Fibroblast of gingiva (primary cell): ENCODE data around the gene RASL11A.
A peak's percentile ranks its signal among the peaks of the same experiment; 100 is the strongest.
"Not testable (repeated sequence)": the region's sequence is repeated elsewhere in the genome, so short reads cannot be mapped to it uniquely, and the experiment has no call there.

Source experiments
- DNase-seq: peaks from one replicate; pipeline ENCODE4 v3.0.0-alpha.2; 2011; ENCODE audit warnings: low read depth

The RASL11A gene

DNA sequence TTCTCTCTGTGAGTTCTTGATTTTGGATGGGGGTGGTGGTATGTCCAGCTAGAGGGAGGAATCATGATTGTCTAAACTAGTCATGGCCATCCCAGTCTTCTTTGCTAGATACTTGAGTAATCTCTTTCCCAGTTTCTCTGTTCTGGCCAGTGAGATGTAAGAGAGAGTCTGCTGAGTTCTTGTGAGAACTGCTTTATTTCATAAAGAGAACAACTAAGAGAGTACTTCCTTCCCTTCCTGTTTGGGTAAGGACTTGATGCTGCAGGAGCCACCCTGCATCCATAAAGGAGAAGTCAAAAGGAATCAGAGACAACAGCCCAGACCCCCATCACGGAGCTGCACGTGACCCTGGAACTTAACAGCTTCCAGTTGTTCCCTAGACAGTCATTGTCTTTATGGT lies 3.0 kb upstream of the RASL11A start:
- no peak for DNase-seq

DNA sequence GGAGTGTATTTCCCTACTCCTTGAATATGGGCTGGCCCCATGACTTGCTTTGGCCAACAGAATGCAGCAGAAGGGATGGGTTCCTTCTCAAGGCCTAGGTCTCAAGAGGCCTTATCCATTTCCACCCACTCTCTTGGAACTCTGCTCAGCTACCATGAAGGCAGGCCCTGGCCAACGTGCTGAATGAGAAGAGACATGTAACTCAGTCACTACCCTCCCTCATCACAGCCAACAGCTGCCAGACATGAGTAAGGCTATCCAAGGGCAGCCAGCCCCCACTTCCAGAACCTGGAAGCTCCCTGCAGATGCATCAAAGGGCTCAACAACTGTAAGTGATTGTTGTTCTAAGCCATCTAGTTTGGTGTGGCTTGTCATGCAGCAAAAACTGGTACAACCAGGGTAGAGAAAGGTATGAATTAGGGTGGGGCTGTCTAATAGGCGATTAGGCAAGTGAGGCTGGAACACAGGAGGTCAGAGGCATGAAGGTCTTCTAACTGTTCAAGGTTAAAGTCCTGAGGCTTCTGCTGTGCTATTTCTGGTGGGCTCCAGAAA lies 1.4 kb upstream of the RASL11A start:
- no peak for DNase-seq

DNA sequence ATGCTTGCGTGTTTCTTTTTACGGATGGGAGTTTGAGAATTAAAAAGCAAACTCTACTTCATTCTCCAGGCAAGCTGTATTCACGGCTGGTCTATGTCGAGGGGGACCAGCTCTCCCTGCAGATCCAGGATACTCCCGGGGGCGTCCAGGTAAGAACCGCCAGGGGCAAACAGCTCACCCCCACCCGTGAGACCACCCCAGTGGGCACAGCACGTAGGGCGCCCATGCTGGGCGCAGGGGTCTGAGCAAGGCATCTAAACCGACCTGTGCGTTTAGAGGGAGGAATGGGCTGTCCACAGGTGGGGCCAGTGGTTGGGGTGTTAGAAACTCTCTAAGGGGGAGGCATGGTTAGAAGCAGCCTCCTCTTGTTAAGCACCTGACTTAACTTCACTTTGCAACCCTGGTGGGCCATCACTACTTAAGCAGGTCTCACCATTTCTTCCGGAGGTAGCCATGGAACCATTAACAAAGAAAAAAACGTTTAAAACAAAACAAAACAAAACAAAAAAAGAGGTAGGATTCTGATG lies 1.0 kb downstream of the RASL11A start:
- no peak for DNase-seq

DNA sequence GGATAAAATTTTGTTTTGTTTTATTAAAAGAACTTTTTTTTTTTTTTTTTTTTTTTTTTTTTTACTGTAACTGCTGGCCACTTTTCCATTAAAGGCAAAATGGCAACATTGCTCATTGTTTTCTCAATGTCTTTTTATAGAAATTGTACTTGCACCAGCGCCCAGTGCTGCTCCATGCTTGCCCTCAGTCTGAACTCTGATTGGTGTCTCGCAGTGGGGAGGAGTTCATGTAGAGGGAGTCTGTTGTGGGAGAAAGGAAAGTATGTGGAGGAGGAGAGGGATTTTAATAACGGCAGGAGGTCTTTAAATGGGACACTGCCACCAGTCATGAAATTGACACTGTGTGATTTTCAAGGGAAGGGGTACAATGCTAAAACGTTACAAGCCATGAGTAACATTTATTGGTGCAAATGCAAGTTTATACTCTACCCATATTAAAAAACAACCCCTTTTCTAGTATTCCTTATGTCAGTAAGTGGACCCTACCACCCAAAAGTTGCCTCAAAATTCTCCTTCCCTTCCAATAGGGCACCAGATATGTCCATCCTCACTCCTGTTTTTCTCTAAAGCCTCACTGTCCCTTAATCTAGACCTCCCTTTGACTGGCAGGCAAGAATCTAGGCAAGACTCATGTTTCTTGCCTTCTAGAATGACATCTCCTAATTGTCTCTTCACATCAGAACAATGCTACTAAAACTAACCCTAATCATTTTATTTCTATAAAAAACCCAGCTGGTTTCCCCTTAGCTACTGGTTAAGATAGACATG lies 3.2 kb downstream of the RASL11A start:
- DNase-seq = peak; percentile 52

DNA sequence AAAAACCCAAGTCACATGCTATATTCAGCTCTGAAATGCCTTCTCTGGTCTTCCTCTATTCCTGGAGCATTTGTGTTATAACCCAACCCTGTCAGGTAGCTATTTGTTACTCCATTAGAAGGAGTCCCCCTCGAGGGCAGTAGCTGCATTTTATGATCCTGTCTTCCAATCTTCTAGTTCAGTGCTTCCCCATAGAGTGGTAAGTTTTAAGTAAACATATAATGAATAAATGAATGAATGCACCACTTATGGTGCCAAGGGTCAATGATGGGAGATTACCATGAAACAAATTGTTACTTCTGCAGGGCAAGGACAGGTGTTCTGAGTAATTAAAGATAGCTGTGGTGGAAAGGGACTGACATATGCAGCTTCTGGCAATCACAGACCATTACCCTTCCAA lies 4.0 kb downstream of the RASL11A start:
- DNase-seq = no peak

DNA sequence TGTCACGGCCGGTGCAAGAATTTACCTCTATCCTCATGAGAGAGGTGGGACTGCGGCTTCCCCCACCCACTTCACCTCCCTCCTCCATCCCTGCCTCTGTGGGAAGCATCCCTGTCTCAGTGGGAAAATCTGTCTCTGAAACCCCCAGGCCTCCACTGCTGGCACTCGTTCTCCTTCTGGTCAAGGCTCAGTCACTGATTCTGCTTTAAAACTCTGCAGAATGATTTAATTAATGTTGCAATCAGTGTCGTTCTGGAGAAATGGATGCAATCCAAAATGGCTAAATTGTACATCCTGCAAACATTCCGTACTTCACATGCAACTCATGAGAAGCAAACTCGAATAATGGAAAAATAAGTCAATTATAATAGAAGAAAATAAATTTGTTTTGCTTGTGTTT lies 5.6 kb downstream of the RASL11A start:
- DNase-seq = peak; percentile 87

DNA sequence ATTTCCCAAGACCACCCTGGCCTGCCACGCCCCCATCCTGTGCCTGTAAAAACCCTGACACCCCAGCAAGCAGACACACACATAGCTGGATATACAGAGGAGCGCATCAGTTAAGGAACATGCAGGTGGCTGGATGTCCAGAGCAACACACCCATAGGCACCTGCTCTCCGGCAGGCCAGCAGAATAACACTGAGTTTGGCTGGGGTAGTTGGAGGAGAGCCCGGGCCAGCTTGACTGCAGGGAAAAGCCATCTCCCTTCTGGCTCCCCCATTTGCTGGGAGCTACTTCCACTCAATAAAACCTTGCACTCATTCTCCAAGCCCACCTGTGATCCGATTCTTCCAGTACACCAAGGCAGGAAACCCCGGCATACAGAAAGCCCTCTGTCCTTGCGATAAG lies 8.9 kb downstream of the RASL11A start:
- DNase-seq = no peak

DNA sequence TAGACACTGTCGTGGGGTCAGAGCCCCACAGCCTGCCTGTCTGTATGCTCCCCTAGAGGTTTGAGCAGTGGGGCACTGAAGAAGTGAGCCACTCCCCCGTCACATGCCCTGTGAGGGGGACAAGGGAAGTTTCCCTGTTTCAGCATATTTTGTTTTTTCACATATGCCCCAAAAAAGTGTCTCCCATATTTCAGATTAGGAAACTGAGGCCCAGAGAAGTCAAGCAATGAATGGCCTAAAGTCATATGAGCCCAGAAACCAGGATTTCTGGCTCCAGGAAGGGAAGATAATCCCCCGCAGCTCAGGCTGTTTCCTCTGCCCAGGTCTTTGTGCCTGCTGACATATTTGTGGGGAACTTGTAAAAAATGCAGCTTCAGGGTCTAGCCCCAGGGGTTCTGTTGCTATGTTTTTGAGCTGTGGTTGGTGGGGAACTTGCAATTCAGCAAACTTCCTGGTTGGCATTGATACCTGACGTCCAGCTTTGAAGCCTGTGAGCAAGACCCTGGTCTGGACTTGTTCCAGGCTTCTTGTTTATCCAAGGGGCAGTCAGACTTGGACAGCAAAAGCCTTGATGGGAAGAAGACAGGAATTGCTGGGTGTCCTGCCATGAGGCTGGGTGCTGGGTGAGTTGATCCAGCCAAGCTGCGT lies 9.5 kb downstream of the RASL11A start:
- no peak for DNase-seq

DNA sequence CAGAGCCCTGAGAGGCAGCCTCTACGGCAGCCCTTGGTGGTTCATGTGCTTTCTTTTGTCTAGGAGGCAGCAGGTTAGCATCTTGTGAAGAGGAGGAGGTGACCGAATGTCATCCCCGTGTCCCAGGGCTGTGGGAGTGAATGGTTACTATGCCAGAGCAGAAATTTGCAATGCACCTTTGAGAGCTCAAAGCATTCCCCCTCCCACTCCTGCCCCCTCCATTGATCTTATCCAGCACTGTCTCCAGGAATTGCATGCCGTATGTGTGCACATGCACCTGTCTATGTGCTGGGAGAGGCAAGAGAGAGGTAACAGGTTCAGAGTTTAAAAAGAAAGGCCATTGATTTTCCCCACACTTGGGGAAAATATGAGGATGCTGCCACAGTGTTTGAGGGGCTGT lies 10.2 kb downstream of the RASL11A start:
- DNase-seq = no peak

DNA sequence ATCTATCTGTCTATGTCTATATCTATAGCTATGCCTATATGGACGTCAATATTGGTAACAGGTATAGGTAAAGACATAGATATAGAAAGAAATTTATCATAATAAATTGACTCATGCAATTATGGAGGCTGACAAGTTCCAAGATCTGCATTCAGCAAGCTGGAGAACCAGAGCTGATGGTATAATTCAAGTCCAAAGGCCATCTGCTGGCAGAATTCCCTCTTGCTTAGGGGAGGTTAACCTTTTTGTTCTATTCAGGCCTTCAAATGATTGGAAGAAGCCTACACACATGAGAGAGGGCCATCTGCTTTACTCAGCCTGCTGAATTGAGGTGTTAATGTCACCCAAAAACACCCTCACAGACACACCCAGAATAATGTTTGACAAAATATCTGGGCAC lies 10.8 kb downstream of the RASL11A start:
- no peak for DNase-seq

DNA sequence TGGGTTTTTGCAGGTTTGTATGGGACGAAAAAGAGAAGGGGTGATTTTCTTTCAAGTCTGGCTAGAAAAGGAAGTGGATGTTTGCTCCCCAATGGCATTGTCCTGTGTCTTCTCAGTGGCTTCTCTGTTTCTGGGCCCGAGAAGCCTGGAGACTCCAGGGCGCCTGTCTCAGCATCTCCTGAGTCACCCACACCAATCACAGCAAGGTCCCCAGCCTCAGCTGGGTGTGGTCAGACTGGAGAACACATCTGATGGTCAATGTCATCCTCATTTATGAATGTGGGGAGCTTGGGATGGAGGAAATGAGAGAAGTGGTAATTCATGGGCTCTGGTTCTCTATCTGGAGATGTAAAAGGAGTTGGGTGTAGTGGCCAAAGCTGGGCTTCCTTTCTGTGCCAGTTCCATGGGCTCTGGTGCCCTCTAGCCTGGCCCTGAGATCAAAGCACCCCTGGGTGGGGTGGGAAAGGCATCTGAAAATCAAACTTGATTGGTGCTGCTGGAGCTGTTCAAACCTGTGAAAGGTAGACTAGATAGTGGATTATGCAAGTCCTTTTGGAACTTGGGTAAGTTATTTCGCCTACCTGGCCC lies 13.4 kb downstream of the RASL11A start:
- peak; percentile 50 for DNase-seq

DNA sequence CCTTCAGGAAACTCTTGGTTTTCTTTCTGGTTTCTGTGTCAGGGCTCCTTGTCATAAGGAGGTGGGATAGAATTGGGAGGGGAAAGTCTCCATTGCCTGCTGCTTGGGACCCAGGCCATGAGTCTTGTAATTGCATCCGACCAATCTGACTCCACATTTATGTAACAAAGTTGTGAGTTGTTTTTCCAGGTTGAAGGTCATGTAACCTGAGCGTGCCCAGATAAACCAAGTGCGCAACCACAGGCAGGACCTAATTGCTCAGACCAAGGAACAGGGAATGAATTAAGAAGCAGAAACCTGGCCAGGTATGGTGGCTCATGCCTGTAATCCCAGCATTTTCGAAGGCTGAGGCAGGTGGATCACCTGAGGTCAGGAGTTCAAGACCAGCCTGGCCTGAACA lies 17.8 kb downstream of the RASL11A start:
- no peak for DNase-seq

DNA sequence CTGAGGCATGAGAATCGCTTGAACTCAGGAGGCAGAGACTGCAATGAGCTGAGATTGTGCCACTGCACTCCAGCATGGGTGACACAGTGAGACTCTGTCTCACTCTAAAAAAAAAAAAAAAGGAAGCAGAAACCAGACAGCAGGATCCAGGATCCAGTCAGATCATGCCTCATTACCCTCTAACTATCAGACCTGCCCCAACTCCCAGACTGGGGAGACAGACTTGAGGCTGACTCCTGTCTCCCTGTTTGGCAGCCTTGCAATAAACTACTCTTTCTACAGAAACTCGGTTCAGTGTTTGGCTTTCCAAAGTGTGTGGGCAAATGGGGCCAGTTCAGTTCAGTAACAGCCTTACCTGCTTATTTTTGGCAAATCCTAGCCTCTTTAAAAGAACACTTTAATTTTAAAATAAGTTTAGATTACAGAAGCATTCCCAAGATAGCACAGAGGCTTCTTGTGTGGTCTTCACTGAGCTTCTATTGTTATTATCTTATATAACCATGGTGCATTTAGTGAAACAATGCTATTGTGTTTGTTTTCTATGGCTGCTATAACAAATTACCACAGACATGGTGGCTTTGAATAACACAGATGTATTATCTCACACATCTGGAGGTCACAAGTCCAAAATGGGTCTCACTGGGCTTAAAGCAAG lies 18.5 kb downstream of the RASL11A start:
- no peak for DNase-seq

DNA sequence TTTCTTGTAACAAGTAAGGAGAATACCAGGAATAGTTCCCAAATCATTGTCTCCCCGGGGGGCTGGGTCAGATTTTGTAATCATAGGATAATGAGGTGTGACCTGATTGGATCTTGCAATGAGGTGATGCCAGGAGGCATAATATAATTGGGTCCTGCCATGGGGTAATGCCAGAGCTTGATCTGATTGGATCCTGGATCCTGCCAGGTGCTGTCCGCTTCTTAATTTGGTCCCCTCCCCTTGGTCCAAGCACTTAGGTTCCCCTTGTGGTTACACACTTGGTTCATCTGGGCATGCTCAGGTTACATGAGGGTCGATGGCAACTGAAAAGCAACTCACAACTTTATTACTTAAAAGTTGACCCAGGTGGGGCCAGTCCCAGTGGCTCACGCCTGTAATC lies 20.1 kb downstream of the RASL11A start:
- DNase-seq = no peak

DNA sequence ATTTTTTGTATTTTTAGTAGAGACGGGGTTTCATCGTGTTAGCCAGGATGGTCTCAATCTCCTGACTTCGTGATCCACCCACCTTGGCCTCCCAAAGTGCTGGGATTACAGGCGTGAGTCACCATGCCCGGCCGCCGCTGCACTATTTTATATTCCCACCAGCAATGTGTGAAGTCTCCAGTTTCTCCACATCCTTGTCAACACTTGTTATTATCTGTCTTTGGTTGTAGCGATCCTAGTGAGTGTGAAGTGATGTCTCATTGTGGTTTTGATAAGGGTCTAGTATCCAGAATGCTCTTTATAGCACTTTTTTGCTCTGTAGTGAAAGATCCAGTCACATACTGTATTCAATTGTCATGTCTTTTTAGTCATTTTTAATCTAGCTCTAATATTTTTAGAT lies 21.3 kb downstream of the RASL11A start:
- not testable (repeated sequence) for DNase-seq

DNA sequence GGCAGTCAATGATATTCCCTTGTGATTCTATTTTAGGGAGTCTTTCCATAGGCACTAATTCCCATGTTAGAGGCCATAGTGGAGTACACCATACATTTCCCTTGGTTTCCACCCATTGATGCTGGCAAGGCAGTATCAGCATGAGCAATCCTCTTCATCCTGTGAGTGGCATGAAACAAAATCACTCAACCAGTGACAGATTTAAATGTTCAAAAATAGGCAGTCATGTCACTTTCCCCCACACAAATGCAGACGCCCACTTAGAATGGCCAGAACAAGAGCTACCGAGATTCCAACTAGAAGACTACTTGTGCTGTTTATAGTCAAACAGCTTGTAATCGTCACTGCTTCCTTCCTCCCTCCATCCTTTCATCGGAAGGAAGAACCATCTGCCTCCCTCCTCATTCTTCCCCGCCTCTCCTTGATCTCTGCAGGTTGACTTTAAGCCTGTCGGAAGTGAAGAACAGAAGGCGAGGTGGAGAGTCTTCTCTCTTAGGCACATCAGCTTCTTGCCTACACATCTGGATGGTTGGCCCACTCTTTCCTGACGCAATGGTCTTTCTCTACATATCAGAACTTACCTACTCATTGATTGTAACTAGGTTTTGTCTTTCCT lies 22.6 kb downstream of the RASL11A start:
- DNase-seq = no peak

DNA sequence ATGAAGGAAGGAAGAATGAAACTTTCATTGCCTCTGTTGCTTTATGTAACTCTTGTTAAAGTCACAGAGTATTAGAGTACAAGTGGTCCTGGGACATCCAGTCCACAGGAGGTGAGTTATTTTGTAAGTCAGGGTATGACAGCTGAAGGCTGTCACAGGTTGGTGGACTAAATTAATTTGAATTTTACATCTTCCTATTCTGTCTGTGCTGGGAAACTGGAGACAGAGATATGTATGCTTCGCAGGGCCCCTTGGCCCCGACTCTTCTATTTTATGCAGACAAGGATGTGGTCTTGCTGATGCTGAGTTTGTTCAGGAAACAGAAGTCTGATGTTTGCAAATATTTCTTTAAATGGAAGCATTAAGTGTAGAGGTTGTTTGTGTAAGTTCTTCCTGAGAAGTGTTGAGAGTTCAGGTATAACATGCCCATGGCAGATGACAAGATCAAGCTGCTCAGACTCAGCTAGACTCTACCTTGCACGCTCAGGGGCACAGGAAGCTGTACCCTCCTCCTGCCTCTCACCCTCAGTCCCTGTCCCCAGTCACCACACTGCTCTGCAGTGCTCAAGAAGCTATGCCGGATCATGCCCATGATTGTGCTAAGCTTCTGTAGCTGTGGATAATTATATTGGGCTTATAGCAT lies 23.4 kb downstream of the RASL11A start:
- DNase-seq = no peak

DNA sequence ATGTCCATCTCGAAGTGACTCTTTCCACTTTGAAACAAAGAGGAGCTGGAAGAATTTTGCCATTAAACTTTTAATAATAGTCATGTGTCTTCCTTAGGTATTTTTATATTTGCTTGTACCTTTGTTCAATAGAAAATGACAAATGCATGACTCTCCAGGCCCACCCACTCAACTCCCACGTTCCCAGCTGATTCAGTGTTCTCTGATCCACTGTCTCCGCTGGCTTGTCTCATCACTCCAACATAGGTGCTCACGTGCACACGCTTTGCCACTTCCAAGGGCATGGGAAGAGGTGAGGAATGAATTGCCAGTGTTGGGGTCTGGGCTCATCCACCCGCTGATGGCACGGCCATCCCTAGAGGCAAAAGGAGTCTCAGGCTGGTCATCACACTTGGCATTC lies 24.5 kb downstream of the RASL11A start:
- no peak for DNase-seq

DNA sequence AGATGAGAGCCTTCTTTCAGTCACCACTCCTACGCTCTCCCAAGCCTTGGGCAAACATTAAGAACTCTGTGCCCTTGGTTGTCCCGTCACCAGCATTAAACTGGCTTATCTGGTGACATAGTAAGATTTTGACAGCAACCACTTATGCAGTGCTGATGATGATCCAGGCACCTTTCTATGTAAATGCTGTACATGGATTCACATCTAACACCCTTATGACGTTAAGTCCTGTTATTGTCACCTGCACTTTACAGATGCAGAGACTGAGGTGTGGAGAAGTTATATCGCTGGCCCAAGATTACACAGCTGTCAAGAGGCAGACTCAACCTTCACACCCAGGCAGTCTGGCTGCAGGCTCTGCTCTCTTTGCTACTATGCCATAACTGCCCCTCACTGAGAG lies 25.0 kb downstream of the RASL11A start:
- no peak for DNase-seq

DNA sequence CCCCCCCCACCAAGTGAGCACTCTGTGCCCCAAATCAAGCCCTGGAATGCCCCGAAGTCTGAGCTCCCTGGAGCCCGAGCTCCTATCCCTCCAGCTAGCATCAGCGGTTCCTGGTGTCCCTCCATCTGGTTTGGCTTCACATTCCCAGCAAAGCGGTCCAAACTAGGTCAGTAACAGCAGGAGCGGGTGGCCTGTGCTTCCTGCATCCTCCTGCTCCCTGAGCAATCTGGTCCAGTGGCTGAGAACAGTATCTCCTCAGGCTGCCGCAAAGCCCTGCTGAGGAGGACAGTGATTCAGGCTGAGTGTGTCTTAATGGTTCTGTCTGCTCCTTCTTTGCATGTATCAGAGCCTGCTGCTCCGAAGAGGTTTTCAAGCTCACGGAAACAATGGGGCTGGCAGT lies 25.9 kb downstream of the RASL11A start:
- no peak for DNase-seq

DNA sequence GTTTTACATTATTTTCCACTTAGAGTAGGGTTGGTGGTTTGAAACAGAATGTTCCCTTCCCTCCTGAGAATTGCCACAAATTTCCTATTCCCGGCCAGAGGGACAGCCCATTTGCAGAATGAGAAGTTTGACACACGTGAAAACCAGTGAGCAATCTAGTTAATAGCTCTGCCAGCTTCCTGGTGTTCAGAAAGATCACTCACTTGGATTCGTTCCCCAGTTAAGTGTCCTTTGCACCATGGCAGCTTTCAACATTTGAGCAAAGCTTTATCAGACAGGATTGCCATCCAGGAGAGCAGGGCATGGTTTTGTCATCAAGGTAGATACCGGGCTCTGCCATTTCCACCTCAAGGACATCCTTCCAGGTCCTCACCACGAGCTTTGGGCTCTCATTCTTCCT lies 28.2 kb downstream of the RASL11A start:
- no peak for DNase-seq

DNA sequence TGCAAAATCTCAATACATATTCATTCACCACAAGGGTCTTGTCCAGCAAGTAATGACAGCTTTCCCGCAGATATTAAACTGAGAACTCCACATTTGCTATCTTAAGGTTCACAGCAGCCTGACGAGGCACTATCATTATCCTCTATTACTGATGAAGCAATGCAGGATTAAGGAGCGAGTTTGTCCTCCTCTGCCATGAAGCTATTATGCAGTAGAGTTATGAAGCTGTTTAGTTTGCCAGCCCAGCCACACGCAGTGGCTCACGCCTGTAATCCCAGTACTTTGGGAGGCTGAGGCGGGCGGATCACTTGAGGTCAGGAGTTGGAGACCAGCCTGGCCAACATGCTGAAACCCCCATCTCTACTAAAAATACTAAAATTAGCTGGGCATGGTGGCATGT lies 29.8 kb downstream of the RASL11A start:
- not testable (repeated sequence) for DNase-seq
